Neural cell (in vitro differentiated cells): ENCODE data around the gene SH3BP5L. TPM values are rescaled to one million over a fixed set of nuclear protein-coding genes. Genes with fewer than 3 reads are reported as not detected.

Experiments used
- H2AFZ ChIP-seq: fragments of 200-600, 300-800 bp; sonication (generic), shearing (Covaris generic); 2 replicates; pipeline ENCODE4 v1.6.0; 2014; ENCODE audit warnings: low read depth, mild to moderate bottlenecking, antibody characterized with exemption, low read length, moderate library complexity
- H3F3A ChIP-seq: fragments of 200-600 bp; shearing (Covaris generic); 2 replicates; pipeline ENCODE4 v1.6.1; 2016; ENCODE audit warnings: mild to moderate bottlenecking, moderate library complexity, mixed read lengths, antibody characterized with exemption, low read length; ENCODE audit not compliant: insufficient read depth, poor library complexity, severe bottlenecking
- H3K27ac ChIP-seq: fragments of 200-600, 300-800 bp; sonication (generic), shearing (Covaris generic); 2 replicates; pipeline ENCODE4 v1.5.1; 2014; ENCODE audit warnings: mild to moderate bottlenecking, low read length, moderate library complexity
- H3K27me3 ChIP-seq: fragments of 300-800, 200-600 bp; sonication (generic), shearing (Covaris generic); 2 replicates; pipeline ENCODE4 v1.6.0; 2014; ENCODE audit warnings: mild to moderate bottlenecking, low read depth, low read length, moderate library complexity; ENCODE audit not compliant: insufficient read depth
- H3K36me3 ChIP-seq: fragments of 300-800, 200-600 bp; sonication (generic), shearing (Covaris generic); 2 replicates; pipeline ENCODE4 v1.5.1; 2014; ENCODE audit warnings: mild to moderate bottlenecking, antibody characterized with exemption, low read length, moderate library complexity; ENCODE audit not compliant: insufficient read depth
- H3K4me2 ChIP-seq: fragments of 300-800, 200-600 bp; sonication (generic), shearing (Covaris generic); 2 replicates; pipeline ENCODE4 v1.6.0; 2014; ENCODE audit warnings: mild to moderate bottlenecking, low read length
- H3K4me3 ChIP-seq: fragments of 300-800, 200-600 bp; sonication (generic), shearing (Covaris generic); 2 replicates; pipeline ENCODE4 v1.5.1; 2014; ENCODE audit warnings: mild to moderate bottlenecking, low read length, moderate library complexity
- H3K79me2 ChIP-seq: fragments of 200-600 bp; shearing (Covaris generic); replicated peaks from 2 replicates; pipeline ENCODE4 v1.6.0; 2014; ENCODE audit warnings: mild to moderate bottlenecking, low read length, moderate library complexity; ENCODE audit not compliant: insufficient read depth
- H3K9ac ChIP-seq: fragments of 300-800, 200-600 bp; sonication (generic), shearing (Covaris generic); 2 replicates; pipeline ENCODE4 v1.6.1; 2016; ENCODE audit warnings: mild to moderate bottlenecking, low read length, mixed read lengths
- H3K9me2 ChIP-seq: fragments of 200-600 bp; shearing (Covaris generic); 2 replicates; pipeline ENCODE4 v1.6.1; 2016; ENCODE audit warnings: mild to moderate bottlenecking, low read length, mixed read lengths; ENCODE audit not compliant: insufficient read depth
- H3K9me3 ChIP-seq: fragments of 200-600, 300-800 bp; sonication (generic), shearing (Covaris generic); 2 replicates; pipeline ENCODE4 v1.6.1; 2016; ENCODE audit warnings: mild to moderate bottlenecking, mixed run types, low read length, moderate library complexity, mixed read lengths
- H4K20me1 ChIP-seq: fragments of 200-600 bp; shearing (Covaris generic); 2 replicates; pipeline ENCODE4 v1.6.1; 2016; ENCODE audit warnings: mild to moderate bottlenecking, mixed run types; ENCODE audit not compliant: insufficient read depth
- EP300 ChIP-seq: fragments of 450-650 bp; conservative IDR thresholded peaks from 2 replicates; pipeline ENCODE4 v1.6.1; 2014; ENCODE audit warnings: antibody characterized with exemption, mild to moderate bottlenecking, moderate library complexity; ENCODE audit not compliant: poor library complexity, severe bottlenecking
- EZH2 ChIP-seq: fragments of 200-600, 300-800 bp; shearing (Covaris generic), sonication (generic); IDR thresholded peaks from 2 replicates; pipeline ENCODE4 v1.6.1; 2014; ENCODE audit warnings: antibody characterized with exemption, low read length, borderline replicate concordance, mild to moderate bottlenecking; ENCODE audit not compliant: insufficient read depth, poor library complexity, severe bottlenecking
- MXI1 ChIP-seq: fragments of 450-650 bp; conservative IDR thresholded peaks from 2 replicates; pipeline ENCODE4 v1.6.1; 2014; ENCODE audit warnings: antibody characterized with exemption, mild to moderate bottlenecking; ENCODE audit not compliant: poor library complexity, severe bottlenecking
- POLR2AphosphoS5 ChIP-seq: IDR thresholded peaks from 2 replicates; pipeline ENCODE4 v1.6.1; 2012
- RAD21 ChIP-seq: fragments of 450-650 bp; conservative IDR thresholded peaks from 2 replicates; pipeline ENCODE4 v1.6.1; 2014; ENCODE audit warnings: antibody characterized with exemption, mild to moderate bottlenecking, moderate library complexity
- SMC3 ChIP-seq: fragments of 450-650 bp; conservative IDR thresholded peaks from 2 replicates; pipeline ENCODE4 v1.6.1; 2014; ENCODE audit warnings: antibody characterized with exemption, mild to moderate bottlenecking, moderate library complexity; ENCODE audit not compliant: poor library complexity
- TAF1 ChIP-seq: IDR thresholded peaks from 2 replicates; pipeline ENCODE4 v1.6.1; 2012; ENCODE audit warnings: low read depth
- polyA plus RNA-seq: library from polyadenylated mRNA; depleted of rRNA; stranded (reverse); fragments of >200 nt; gene quantifications from 2 replicates; pipeline ENCODE4 v1.2.3, GENCODE V29; 2014
- TF ChIP-seq, protein P1 (sequence below): fragments of 450-650 bp; IDR thresholded peaks from 2 replicates; pipeline ENCODE4 v1.5.1; 2014; ENCODE audit warnings: antibody characterized with exemption, mild to moderate bottlenecking, moderate library complexity; ENCODE audit not compliant: poor library complexity, severe bottlenecking
- TF ChIP-seq, protein P2 (sequence below): IDR thresholded peaks from 2 replicates; pipeline ENCODE4 v1.6.1; 2012; ENCODE audit warnings: borderline replicate concordance

SH3BP5L gene
- polyA plus RNA-seq, 1 donor from 2014 or later, result 38.6 TPM

DNA sequence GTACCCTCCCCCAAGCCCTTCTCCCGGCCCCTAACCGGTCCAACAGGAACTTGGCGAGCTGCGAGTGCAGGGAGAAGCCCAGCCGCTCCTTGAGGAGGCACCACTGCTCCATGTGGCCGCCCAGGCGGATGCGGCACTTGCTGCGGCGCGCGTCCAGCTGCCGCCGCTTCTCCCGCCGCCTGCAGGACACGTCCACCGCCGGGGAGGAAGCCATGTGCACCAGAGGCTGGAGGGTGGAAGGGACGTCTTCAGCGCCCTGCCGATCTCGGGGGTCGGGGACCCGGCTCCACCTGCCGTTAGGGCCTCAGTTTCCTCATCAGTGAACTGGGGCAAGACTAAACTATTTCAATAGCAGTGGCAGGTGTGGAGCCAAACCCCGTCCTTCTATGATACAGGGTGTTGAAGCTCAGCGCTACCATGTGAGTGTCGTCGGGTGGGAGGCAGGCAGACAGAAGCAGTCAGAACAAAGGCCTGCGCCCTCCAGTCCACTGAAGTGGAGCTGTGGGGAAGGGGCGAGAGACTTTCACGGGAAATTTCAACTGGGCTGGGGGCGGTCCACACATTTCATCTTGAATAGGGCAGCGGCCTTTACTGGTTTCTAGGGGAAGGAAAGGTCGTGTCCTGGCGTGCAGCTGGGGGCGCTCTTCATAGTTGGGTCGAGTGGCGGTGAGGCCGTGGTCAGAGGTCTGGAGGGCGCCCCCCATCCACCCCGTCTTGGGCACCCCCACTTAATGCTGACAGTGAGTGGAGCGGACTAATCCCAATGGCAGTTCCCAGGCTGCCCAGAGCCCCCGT, 32.6 kb upstream of the SH3BP5L start:
- no peak for TF ChIP-seq EP300
- TF ChIP-seq MXI1, result peak; percentile 74
- TF ChIP-seq EZH2, result no peak
- TF ChIP-seq RAD21, result no peak
- peak; percentile 47 for TF ChIP-seq TAF1
- TF ChIP-seq, protein P1, sequence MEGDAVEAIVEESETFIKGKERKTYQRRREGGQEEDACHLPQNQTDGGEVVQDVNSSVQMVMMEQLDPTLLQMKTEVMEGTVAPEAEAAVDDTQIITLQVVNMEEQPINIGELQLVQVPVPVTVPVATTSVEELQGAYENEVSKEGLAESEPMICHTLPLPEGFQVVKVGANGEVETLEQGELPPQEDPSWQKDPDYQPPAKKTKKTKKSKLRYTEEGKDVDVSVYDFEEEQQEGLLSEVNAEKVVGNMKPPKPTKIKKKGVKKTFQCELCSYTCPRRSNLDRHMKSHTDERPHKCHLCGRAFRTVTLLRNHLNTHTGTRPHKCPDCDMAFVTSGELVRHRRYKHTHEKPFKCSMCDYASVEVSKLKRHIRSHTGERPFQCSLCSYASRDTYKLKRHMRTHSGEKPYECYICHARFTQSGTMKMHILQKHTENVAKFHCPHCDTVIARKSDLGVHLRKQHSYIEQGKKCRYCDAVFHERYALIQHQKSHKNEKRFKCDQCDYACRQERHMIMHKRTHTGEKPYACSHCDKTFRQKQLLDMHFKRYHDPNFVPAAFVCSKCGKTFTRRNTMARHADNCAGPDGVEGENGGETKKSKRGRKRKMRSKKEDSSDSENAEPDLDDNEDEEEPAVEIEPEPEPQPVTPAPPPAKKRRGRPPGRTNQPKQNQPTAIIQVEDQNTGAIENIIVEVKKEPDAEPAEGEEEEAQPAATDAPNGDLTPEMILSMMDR, result peak; percentile 67
- peak; percentile 38 for TF ChIP-seq POLR2AphosphoS5
- TF ChIP-seq, protein P2, sequence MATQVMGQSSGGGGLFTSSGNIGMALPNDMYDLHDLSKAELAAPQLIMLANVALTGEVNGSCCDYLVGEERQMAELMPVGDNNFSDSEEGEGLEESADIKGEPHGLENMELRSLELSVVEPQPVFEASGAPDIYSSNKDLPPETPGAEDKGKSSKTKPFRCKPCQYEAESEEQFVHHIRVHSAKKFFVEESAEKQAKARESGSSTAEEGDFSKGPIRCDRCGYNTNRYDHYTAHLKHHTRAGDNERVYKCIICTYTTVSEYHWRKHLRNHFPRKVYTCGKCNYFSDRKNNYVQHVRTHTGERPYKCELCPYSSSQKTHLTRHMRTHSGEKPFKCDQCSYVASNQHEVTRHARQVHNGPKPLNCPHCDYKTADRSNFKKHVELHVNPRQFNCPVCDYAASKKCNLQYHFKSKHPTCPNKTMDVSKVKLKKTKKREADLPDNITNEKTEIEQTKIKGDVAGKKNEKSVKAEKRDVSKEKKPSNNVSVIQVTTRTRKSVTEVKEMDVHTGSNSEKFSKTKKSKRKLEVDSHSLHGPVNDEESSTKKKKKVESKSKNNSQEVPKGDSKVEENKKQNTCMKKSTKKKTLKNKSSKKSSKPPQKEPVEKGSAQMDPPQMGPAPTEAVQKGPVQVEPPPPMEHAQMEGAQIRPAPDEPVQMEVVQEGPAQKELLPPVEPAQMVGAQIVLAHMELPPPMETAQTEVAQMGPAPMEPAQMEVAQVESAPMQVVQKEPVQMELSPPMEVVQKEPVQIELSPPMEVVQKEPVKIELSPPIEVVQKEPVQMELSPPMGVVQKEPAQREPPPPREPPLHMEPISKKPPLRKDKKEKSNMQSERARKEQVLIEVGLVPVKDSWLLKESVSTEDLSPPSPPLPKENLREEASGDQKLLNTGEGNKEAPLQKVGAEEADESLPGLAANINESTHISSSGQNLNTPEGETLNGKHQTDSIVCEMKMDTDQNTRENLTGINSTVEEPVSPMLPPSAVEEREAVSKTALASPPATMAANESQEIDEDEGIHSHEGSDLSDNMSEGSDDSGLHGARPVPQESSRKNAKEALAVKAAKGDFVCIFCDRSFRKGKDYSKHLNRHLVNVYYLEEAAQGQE, result no peak
- TF ChIP-seq SMC3, result no peak
- Histone ChIP-seq H4K20me1 (no peaks in the 10 kb centered on the region), H3K9ac (peak overlapping the region; percentile 68), H3K4me3 (peak overlapping the region; percentile 70), H3K9me3 (no peaks in the 10 kb centered on the region), H3K9me2 (no peaks in the 10 kb centered on the region), H3K4me2 (peak overlapping the region; percentile 26), H2AFZ (peak overlapping the region; percentile 80), H3K36me3 (no peaks in the 10 kb centered on the region), H3K27ac (peak overlapping the region; percentile 77), H3F3A (no peaks in the 10 kb centered on the region), H3K27me3 (peaks cover 8% of the 10 kb centered on the region), H3K79me2 (no peaks in the 10 kb centered on the region)

DNA sequence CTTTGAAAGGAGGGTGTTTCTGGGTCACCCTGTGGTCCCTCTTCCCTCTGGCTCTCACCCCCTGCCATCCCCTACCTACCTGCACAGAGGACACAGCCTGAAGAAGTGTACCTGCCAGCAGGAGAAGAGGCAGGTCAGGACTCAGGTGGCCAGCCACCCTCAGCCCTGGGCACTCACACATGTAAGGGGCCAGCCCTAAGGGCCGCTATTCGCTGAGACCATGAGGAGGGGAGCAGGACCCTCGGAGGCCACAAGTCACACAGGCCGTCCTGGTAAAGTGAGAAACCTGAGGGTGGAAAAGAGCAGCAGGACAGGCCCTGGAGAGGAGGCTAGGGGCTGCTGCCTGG, 32.0 kb upstream of the SH3BP5L start:
- H3K79me2 ChIP-seq, result no peaks in the 10 kb centered on the region
- TF ChIP-seq, protein P2, result no peak
- TF ChIP-seq POLR2AphosphoS5 (no peak), MXI1 (no peak), SMC3 (no peak), RAD21 (no peak), TAF1 (no peak), EP300 (no peak), EZH2 (no peak)
- TF ChIP-seq, protein P1, result no peak
- H3K4me3 ChIP-seq, result peak overlapping the region; percentile 70
- no peaks in the 10 kb centered on the region for H4K20me1 ChIP-seq
- no peaks in the 10 kb centered on the region for H3F3A ChIP-seq
- no peaks in the 10 kb centered on the region for H3K9me3 ChIP-seq
- H3K9me2 ChIP-seq, result no peaks in the 10 kb centered on the region
- H3K9ac ChIP-seq, result peak overlapping the region; percentile 68
- H2AFZ ChIP-seq, result no peak overlapping the region
- H3K27ac ChIP-seq, result peak overlapping the region; percentile 77
- H3K27me3 ChIP-seq, result peaks cover 8% of the 10 kb centered on the region
- H3K4me2 ChIP-seq, result peak overlapping the region; percentile 26
- no peaks in the 10 kb centered on the region for H3K36me3 ChIP-seq
